GDM1 (cell line): Measurements from ENCODE around the gene HDAC10.

Source experiments
- DNase-seq: peaks from one replicate; lab custom pipeline; 2025; lab: John Stamatoyannopoulos, UW

Gene HDAC10

DNA sequence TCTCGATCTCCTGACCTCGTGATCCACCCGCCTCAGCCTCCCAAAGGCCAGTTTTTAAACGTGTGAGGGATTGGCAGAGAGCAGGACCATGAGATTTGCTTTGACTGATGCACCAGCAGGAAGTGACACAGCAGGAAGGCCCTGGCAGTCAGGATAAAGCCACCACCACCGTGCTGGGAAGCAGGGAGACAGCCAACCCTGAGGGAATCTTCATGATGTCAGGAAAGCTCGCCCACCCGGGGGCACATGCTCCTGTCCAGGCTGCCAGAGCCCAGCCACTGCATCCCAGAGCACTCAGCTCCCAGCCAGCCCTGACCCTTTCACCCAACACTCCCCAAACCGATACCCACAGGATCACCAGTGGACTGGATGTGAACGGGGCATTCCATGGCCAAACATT is 12.3 kb downstream of the HDAC10 start:
- no peak for DNase-seq

GRCh38 chr22:50236731-50237409 is 14.2 kb downstream of the HDAC10 start:
- DNase-seq: no peak

- DNase-seq: no peak
These were observed 17.8 kb downstream of the HDAC10 start for GRCh38 chr22:50233223-50233622.

GRCh38 chr22:50232481-50233151 is 18.4 kb downstream of the HDAC10 start:
- DNase-seq: no peak

DNA sequence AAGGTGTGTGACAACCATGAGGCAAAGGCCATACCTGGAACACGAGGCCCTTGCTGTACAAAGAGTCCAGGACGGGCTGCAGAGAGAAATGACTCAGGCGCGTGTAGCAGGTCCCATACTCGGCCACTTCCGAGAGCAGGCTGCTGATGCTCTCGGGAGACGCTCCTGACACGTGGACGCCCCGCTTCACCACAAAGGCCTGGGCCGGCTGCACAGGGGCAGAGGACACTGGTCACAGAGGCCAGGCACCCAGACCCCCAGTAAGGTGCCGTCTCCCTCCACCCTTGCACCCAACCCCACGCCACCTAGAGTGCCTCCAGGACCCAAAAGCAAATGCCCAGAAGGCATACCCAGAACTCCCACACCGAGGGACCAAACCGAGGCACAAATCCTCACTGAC is 21.7 kb downstream of the HDAC10 start:
- DNase-seq: no peak

GRCh38 chr22:50228366-50228765 is 22.7 kb downstream of the HDAC10 start:
- DNase-seq: no peak

GRCh38 chr22:50227579-50228215 is 23.4 kb downstream of the HDAC10 start:
- no peak for DNase-seq

DNA sequence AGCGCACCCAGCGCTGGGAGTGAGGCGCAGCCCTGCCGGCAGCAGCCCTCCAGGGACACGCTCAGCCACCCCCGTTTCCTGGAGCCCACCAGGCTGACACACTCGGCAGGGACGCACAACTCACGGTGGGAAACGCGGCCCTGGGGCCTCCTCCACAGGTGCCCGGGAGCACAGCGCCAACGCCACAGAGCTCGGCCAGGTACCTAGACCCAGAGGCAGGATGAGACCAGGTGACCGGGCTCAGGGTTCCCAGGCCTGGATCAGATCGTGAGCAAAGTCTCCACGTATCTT is 24.2 kb downstream of the HDAC10 start:
- DNase-seq: no peak

GRCh38 chr22:50226063-50226874 is 24.8 kb downstream of the HDAC10 start:
- DNase-seq: no peak

DNA sequence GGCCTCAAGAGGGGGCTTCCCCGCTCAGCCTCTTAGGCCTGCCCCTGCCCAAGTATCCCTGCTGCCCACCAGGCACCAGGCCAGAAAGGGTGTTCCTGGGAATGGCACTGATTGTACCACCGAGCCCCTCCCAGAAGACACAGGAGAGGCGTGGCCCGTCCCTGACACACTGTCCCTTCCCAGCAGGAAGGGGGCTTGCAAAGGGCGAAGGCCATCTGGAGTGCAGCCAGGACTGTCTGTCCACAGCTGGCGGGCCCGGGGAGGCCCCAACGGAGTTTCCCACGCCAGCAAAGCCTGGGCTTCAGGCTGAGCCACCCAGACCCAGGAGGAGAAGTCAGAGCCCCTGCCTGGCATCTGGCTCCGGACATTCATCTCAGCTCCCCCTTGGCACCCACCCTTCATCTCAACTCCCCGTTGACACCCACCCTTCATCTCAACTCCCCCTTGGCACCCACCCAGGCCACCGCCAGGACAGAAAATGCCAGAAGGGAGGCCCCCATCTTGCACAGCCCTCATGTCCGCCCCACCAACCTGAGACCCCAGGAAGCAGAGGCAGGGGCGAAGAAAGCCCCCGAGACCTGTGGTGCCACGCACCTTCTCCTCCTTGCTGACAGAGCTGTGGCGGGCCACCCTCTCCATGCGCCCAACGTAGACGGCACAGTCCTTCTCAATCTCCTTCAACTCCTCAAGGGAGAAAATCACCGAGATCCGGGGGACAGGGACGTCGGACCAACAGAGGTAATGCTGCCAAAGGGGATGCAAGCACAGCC is 25.7 kb downstream of the HDAC10 start:
- no peak for DNase-seq

DNA sequence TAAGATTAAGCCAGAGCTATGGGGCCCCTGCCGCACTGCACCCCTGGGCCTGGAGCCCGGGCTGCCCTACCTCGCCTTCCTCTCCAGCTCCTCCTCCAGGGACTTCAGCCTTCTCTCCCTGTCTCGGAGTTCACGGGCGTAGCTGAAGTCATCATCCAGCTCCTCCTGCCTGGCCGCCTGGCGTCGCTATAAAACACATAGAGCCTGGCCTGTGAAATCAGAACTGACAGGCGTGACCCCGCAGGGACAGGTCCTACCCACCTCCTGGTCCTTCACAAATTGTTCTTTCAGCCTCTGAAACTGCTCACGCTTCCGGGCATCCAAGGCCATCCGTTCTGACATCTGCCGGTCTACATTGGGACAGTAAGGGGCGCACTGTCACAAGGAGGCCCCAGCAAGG is 27.0 kb downstream of the HDAC10 start:
- no peak for DNase-seq

DNA sequence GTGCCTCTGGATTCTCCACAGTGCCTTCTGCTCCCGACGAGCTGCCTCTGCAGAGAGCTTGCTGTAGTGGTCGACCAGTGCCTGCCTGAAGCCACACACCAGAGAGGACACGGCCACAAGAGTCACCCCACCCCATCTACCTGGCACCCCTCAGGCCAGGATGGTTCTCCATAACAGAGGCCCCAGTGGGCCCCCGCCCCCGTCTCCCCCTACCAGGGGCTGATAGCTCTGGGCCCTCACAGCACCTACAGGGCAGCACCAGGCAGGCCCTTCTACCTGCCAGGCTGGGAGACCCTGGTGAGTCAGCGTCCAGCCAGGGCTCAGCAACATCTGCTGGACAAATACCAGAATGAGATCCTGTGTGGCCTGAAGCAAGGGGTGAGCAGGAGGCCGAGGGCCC is 28.6 kb downstream of the HDAC10 start:
- DNase-seq: no peak

DNA sequence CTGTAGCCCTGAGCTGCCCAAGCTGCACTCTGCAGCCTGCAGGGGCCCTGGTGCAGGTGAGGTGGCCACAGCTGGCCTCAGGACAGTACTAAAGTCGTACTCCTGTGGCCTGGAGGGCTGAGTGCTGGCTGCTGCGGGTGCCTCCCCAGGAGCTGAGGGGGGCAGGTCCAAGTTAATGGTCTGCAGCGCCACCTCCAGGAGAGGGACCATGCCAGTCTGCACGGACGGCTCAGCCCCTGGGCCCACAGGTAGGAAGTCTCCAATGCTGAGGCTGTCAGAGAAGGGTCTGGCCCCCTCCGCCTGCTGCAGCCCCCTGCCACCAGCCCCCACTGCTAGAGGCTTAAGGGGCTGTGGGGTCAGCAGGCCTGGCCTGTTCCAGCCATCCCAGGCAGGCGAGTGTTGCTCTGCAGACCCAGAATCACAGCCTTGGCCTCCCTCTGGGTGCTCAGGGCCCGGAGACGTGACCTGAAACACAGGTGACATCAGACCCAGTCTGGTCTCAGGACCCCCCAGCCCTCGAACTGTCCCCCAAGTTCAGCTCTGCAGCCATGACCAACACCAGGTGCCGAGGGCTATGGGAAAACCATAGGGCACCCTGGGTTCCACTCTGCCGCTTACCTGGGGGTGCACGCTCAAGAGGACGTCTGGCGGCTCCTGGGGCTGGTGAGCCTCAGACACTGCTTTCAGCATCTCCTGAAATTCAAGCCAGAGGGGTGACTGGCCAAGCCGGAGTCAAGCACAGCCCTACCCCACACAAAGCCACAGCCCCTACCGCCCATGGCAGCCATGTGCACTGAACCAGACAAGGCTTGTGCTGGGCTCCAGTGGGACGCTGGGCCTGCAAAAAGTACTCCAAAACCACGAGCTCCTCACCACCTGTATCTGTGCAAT is 29.4 kb downstream of the HDAC10 start:
- DNase-seq: no peak

DNA sequence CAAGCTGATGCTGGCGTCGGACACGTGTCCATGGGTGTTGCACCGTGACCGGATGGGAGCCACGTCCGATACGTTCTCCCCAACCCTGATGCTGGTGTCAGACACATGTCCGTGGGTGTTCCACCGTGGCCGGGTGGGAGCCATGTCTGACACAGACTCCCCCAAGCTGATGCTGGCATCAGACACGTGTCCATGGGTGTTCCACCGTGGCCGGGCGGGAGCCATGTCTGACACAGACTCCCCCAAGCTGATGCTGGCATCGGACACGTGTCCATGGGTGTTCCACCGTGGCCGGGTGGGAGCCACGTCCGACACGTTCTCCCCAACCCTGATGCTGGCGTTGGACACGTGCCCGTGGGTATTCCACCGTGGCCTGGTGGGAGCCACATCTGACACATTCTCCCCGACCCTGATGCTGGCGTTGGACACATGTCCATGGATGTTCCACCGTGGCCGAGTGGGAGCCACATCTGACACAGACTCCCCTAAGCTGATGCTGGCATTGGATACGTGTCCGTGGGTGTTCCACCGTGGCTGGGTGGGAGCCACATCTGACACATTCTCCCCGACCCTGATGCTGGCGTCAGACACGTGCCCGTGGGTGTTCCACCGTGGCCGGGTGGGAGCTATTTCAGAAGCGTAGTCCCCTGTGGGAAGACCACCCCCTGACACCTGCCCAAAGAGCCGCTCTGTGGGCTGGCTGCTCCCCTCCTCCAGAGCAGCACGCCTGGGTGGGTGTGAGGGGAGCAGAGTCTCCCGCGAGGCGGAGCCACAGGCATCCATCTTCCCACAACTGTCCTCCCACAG is 30.3 kb downstream of the HDAC10 start:
- no peak for DNase-seq

DNA sequence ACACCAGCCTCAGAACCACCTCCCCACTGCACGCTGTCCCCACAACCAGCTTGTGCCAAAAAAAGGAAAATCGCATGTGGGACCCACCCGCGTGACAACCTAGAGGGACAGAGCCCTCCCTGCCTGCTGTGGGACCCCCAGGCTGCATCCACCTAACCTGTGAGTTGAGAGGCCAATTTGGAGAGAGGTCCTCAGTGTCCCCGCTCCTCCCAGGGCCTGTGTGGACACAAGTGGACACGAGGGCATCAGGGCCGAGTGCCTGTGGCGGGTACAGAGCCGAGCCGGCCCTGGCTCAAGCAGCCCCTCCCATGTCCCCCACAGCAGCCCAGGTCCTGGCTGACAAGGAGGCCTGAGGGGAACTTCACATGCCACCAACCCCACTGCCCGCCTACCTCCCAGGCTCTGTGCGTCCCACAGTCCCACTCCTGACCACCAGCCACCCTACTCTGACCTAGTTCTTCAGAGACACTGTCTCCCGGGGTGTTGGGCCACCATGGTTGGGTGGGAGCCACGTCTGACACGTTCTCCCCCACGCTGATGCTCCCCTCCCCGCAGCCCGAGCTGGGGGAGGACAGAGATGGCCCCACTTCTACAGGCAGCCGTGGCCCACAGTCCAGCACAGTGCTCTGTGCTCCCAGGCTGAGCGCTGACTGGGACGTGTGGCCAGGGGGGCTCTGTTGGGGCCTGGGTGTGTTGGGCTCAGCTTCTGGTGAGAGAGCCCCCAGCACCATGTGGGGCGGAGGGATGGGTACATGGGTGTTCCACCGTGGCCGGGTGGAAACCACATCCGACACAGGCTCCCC is 31.1 kb downstream of the HDAC10 start:
- no peak for DNase-seq

- DNase-seq: no peak
These were observed 31.9 kb downstream of the HDAC10 start for GRCh38 chr22:50218996-50219727.

- DNase-seq: no peak
These were observed 32.7 kb downstream of the HDAC10 start for GRCh38 chr22:50218153-50218995.
